Measurements from ENCODE around the gene DGKA. TPM values are rescaled to one million over a fixed set of nuclear protein-coding genes. Genes with fewer than 3 reads are reported as not detected.

Gene DGKA
- total and polyA plus RNA-seq, 8 donors, result 30.6 to 47.6 (median 37.8) TPM

DNA sequence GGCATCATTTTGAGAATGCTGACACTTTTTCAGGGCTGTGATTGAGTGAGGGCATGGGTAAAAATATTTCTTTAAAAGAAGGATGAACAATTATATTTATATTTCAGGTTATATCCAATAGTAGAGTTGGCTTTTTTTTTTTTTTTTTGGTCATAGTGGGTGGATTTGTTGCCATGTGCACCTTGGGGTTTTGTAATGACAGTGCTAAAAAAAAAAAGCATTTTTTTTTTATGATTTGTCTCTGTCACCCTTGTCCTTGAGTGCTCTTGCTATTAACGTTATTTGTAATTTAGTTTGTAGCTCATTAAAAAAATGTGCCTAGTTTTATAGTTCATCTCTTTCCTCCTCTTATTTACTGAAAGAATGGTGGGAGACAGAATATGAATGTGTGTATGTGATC lies 41.5 kb downstream of the DGKA start:
- DNase-seq (no peak), ATAC-seq (no peak)
- no peaks in the 10 kb centered on the region for H3K9me3 ChIP-seq
- TF ChIP-seq, protein P1, sequence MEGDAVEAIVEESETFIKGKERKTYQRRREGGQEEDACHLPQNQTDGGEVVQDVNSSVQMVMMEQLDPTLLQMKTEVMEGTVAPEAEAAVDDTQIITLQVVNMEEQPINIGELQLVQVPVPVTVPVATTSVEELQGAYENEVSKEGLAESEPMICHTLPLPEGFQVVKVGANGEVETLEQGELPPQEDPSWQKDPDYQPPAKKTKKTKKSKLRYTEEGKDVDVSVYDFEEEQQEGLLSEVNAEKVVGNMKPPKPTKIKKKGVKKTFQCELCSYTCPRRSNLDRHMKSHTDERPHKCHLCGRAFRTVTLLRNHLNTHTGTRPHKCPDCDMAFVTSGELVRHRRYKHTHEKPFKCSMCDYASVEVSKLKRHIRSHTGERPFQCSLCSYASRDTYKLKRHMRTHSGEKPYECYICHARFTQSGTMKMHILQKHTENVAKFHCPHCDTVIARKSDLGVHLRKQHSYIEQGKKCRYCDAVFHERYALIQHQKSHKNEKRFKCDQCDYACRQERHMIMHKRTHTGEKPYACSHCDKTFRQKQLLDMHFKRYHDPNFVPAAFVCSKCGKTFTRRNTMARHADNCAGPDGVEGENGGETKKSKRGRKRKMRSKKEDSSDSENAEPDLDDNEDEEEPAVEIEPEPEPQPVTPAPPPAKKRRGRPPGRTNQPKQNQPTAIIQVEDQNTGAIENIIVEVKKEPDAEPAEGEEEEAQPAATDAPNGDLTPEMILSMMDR (IDR thresholded peaks at IDR 0.05), result no peak
- no peaks in the 10 kb centered on the region for H3K27me3 ChIP-seq
- peaks cover 0 to 57% of the 10 kb centered on the region in 2 donors for H3K4me1 ChIP-seq
- peaks cover 0 to 8% of the 10 kb centered on the region in 2 donors for H3K36me3 ChIP-seq
- intact Hi-C loops (cut with DNase I), result no loop called here
- peak overlapping the region; percentile 96 to 98 for H3K27ac ChIP-seq
- peak overlapping the region; percentile 42 to 98 for H3K4me3 ChIP-seq

DNA sequence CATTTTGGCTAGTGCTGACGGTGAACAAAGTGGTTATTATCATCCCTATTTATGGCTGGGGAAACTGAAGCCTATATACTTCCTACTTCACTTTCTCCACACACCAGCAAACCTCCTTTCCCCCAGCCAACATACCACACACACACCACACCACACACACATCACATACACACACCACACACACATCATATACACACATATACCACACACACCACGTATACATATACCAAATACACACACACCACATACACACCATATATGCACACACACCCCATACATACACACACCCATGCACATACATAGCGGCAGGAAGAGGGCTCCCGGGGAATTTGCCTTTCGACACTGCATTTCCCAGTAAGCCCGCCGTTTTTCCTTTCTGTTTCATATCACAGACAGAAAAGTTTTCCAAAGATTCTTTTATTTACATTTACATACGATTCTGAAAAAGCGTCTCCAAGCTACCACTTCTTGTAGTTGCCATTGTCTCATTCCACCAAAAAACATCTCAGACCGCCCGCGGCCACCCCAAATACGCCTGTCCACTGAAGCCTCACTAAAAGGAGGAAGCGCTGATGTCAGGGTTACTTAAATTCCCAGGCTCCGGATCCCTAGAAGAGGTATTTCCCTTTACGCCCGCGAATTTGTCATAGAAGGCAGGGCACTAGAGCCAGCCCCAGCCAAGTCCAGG lies 42.1 kb downstream of the DGKA start:
- Histone ChIP-seq H3K9me3 (no peaks in the 10 kb centered on the region), H3K4me1 (peaks cover 3 to 57% of the 10 kb centered on the region in 2 donors), H3K36me3 (peaks cover 0 to 8% of the 10 kb centered on the region in 2 donors), H3K27me3 (no peaks in the 10 kb centered on the region), H3K27ac (peak overlapping the region; percentile 96 to 98), H3K4me3 (peak overlapping the region; percentile 42 to 98)
- intact Hi-C loops (cut with DNase I), result no loop called here
- DNase-seq (peak in 3 of 4 donors; percentile 44 to 95 (median 45)), ATAC-seq (peak; percentile 7)
- TF ChIP-seq, protein P1 (IDR thresholded peaks at IDR 0.05), result no peak

DNA sequence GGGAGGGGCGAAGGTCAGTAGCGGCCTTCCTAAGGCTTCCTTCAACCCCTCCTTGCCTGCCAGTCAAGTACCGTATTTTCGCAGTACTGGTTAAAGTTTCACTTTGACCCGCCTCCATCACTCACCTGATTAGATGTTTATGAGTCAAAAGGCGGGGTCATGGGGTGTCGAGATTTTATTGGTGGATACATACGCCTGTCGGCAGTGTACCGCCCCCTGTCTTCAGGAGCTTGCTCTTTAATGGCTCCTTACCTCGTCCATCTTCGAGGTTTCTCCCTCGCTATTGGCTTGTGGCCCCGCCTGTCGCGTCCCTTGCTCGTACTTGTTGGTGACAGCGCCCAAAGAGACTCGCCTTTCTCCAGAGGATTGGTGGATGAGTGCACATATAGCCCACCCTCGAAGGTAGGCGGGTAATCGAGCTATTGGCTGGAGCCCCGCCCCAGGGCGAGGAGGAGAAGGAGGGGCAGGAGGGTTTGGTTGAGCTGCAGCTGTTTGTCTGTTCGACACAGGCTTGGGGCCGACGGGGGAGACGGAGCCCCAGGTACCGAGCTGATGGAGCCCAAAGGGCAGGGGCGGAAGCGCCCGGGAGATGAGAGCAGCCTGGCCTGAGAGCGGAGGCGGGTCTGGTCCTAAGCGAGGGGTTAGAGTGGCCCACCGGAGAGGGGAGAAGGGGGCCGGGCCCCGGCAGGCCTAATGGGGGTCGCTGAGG lies 42.8 kb downstream of the DGKA start, which contains the start of gene RAB5B:
TSS of gene RAB5B (plus strand) at position 480 of the 709 bp plus-strand sequence. CDS start 12,883 bp downstream, outside the sequence.
- Histone ChIP-seq H3K9me3 (no peaks in the 10 kb centered on the region), H3K27ac (peak within 1 kb of the TSS; percentile 96 to 98), H3K36me3 (peaks cover 0 to 8% of the 10 kb centered on the region in 2 donors), H3K27me3 (no peaks in the 10 kb centered on the region), H3K4me1 (peaks cover 3 to 59% of the 10 kb centered on the region in 2 donors), H3K4me3 (peak within 1 kb of the TSS; percentile 94 to 98)
- DNase-seq (peak; percentile 98 to 100 (median 98)), ATAC-seq (peak; percentile 91)
- TF ChIP-seq, protein P1 (IDR thresholded peaks at IDR 0.05), result peak in 1 of 2 donors; percentile 16
- intact Hi-C loops (cut with DNase I), result no loop called here

DNA sequence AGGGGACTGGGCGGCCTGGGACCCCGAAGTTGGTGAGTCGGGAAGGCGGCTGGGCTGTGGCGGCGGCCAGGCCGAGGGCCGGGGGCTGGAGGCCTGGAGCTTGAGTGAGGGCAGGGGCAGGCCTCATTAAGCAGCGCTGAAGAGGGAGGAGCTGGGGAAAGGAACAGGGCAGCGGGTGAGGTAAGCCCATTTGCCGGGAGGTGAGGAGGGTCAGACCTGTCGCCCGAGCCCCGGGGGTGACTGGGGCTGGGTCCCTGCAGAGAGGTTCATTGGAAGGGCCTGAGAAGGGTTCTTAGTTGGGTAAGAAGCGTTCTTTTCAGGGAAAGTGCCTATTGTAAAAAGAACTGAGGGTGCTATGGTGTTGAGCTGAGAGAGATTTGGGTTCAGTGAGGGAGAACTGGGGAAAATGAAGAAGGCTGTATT lies 43.4 kb downstream of the DGKA start:
- peak overlapping the region; percentile 96 to 97 for H3K27ac ChIP-seq
- peaks cover 0 to 8% of the 10 kb centered on the region in 2 donors for H3K36me3 ChIP-seq
- intact Hi-C loops (cut with DNase I), result no loop called here
- H3K27me3 ChIP-seq, result no peaks in the 10 kb centered on the region
- TF ChIP-seq, protein P1 (IDR thresholded peaks at IDR 0.05), result no peak
- no peaks in the 10 kb centered on the region for H3K9me3 ChIP-seq
- peak in 3 of 4 donors; percentile 31 to 74 (median 49) for DNase-seq
- peak overlapping the region; percentile 94 to 98 for H3K4me3 ChIP-seq
- peak; percentile 54 for ATAC-seq
- peaks cover 3 to 65% of the 10 kb centered on the region in 2 donors for H3K4me1 ChIP-seq

DNA sequence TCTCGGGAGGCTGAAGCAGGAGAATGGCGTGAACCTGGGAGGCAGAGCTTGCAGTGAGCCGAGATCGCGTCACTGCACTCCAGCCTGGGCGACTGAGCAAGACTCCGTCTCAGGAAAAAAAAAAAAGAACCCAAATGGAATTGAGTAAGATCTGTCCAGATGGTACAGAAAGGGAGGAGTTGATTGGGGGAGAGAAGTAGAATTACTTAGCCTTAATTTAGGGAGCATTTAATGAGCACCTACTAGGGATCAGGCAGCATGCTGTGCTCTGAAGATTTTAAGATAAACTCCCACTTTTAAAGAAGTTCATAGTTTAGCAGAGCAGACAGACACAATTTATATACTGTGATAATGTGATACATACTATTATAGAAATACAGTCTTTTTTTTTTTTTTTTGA lies 47.4 kb downstream of the DGKA start:
- ATAC-seq (no peak), DNase-seq (no peak)
- H3K4me3 ChIP-seq, result no peak overlapping the region
- intact Hi-C loops (cut with DNase I), result no loop called here
- TF ChIP-seq, protein P1 (IDR thresholded peaks at IDR 0.05), result no peak
- H3K27me3 ChIP-seq, result no peaks in the 10 kb centered on the region
- peaks cover 0 to 22% of the 10 kb centered on the region in 2 donors for H3K36me3 ChIP-seq
- peaks cover 5 to 71% of the 10 kb centered on the region in 2 donors for H3K4me1 ChIP-seq
- no peaks in the 10 kb centered on the region for H3K9me3 ChIP-seq
- peak overlapping the region; percentile 6 to 48 for H3K27ac ChIP-seq
